HG03460 (cell line): Measurements from ENCODE around the gene ELL.

Experiments
- ATAC-seq: cut with Tn5 transposase; IDR thresholded peaks from one replicate; pipeline ENCODE4 v1.9.1; 2021; ENCODE audit not compliant: unreplicated experiment

Gene ELL

DNA sequence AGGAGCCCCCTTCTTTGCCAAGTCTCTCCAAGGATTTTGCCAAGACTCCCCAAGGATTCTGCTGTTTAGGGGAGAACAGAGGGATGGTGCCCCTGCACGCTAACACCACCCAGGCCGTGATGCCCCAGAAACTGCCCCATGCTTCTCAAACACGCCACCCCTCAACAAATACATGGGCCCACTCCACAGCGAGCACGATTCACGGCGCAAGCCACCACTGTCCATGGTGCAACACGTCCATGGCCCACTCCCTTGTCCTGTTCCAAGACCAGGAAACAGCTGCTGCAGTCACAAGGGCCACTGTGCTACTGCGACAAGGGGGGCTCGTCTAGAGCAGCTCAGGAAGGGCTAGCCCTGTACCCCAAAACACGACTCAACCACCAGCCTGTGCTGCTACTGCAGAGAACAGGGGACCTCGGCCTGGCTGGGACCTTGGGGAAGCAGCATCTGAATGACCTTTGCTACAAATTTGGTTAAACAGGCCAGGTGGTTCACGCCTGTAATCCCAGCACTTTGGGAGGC lies 47.4 kb downstream of the ELL start:
- ATAC-seq, result no peak

DNA sequence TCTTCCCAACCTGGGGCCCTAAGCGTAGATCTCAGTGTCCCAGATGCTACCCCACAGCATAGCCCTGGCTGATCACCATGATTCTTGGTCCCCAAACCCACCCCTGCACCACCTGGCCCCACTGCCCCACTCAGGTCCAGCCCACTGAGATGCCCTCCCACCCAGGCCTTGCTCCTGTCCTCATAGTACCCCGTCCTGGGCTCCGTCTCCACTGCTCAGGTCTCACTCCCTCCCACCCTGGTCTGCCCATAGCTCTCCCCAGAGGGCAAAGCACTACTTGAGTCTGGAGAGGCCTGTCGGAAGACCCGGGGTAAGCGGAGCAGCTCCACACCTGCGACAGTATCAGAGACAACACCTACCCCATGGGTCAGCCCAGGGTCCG lies 48.2 kb downstream of the ELL start:
- no peak for ATAC-seq

- ATAC-seq, result no peak
Measured at GRCh38 chr19:18473003-18473705, 48.7 kb downstream of the ELL start.

- no peak for ATAC-seq
Measured at GRCh38 chr19:18470787-18471186, 51.1 kb downstream of the ELL start.

- no peak for ATAC-seq
Measured at GRCh38 chr19:18469069-18469846, 52.6 kb downstream of the ELL start.

DNA sequence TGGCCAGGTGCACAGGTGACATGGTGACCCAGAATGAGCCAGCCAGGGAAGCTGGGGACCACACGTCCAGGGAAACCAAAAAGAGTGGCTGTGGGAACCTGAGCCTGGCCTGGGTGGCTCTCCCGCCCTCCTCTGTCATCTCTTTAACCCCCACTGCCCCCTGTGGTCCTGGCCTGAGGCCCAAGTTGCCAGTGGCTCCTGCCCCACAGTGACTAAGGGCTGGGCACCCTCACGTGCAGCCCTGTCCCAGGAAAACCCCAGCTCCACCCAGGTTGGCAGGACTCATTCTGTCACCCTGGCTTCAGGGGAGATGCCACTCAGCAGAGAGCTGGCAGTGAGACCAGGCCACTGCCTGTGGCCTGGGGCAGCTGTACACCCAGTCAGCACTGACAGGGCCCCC lies 53.4 kb downstream of the ELL start:
- no peak for ATAC-seq

DNA sequence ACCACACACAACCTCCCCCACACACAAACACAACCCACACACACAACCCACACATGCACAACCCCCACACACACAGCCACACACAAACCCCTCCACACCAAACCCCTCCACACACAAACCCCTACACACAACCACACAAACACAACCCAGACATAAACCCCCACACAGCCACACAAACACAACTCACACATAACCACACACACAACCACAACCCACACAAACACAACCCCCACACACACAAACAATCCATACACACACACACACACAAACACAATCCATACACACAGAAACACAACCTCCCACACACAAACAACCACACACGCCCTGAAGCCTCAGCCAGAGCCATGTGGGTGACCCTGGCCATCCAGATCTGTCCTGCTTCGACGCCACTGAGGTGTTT lies 53.9 kb downstream of the ELL start:
- no peak for ATAC-seq

GRCh38 chr19:18466354-18466753 lies 55.5 kb downstream of the ELL start:
- no peak for ATAC-seq

- ATAC-seq, result no peak
Measured at GRCh38 chr19:18465964-18466339, 55.9 kb downstream of the ELL start.

GRCh38 chr19:18465214-18465963 lies 56.5 kb downstream of the ELL start:
- no peak for ATAC-seq

GRCh38 chr19:18464646-18465045 lies 57.2 kb downstream of the ELL start:
- no peak for ATAC-seq

GRCh38 chr19:18461471-18461870 lies 60.4 kb downstream of the ELL start:
- no peak for ATAC-seq

GRCh38 chr19:18460900-18461299 lies 61.0 kb downstream of the ELL start:
- no peak for ATAC-seq

DNA sequence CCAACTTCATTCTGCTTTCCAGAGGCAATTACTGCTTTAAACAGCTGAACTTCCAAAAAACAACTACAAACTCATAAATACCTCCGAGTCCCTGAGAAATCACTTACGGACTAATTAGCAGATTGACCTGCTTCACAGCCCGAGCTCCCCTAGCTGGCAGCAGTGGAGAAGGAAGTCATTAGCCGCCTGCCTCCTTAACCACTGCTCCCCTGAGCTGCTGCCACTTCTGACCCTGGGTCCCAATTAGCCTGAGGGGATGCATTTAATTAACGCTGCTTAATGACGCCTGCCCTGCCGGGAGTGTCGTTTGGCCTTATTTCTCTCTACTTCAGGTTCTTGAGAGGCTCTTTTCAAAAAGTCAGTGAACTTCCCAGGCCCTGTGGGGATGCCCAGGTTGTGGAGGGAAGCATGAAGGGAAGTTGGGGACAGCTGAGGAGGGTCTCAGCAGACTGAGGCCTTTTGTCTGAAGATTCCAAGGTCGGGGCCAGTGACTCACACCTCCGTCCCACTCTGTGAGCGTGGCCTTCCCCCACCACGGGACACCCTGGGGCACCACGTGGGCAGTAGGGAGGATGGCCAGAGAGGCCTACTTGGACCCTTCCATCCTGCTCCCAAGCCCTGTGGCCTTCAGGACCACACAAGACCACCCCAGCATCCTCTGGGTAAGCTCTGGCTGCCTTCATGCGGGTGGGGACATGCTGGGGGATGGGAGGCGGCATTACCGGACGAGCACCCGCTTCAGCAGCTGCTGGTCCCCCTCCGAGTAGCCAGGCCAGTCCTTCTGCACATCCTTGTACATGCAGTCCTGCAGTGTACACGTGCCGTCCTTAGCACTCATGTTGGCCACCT lies 64.2 kb downstream of the ELL start:
- ATAC-seq, result no peak

DNA sequence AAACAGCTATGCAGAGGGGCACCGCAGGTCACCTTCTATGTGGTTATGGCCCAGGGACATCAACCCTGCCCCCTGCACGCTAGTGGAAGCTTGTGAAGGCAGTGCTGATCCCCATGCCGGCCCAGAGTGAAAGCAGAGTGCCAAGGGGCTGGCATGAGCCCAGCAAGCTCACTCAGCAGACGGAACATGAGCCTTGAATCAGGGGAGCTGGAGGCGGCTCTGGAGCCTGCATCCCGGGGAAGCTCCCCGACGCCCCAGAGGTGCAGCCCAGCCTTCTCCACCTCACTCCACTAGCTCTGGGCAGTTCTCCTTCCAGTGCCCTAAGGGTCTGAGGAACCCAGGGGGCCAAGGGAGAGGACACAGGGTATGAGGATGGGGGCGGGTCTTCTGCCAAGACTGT lies 64.9 kb downstream of the ELL start:
- ATAC-seq, result no peak

DNA sequence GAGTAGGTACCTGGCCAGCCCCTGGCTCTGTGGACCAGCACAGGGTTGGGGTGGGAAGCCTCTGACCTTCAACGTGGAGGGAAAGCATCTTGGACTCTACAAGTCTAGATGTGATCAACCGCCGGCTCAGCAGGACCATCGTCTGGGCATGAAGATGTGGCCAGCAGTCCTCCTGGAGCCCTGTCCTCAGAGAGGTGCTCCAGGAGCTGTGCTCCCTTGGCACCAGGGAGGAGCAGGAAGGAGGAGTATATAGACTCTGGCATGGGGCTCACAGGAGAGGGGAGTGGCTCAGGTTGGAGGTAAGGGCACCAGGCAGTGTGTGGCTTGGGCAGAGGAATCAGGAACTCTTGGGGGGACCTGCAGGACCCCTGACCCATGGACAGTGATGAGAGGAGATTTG lies 65.6 kb downstream of the ELL start:
- ATAC-seq, result no peak

GRCh38 chr19:18453269-18454024 lies 68.4 kb downstream of the ELL start:
- no peak for ATAC-seq

- ATAC-seq, result no peak
Measured at GRCh38 chr19:18452386-18452785, 69.5 kb downstream of the ELL start.

- no peak for ATAC-seq
Measured at GRCh38 chr19:18450931-18451836, 70.7 kb downstream of the ELL start.
